ENCODE measurements around the gene RIPOR2. TPM values are rescaled to one million over a fixed set of nuclear protein-coding genes. Genes with fewer than 3 reads are reported as not detected.

RIPOR2 gene
- total RNA-seq, 1 experiment from 2014 or later = 5.0 TPM

DNA sequence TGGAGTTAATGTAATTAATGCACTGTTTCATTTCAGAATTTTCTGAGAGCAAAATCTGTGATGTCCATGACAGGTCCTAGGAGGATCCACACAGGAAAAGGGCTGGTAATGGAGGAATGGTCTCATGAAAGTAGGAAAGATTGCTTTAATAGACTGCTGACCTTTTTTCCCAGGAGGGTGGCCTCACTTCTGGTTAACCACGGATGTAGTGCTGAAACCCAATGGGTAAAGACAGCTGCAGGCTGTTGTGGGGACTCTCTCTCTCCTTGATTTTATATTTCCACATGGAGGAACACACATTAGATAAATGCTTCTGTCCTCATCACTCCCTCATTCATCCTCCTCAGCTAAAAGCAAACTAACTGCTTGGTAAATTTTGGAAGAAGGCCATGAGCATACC is 23.6 kb upstream of the RIPOR2 start:
- Histone ChIP-seq H2AK5ac (ENCODE audit: insufficient read length, low read length) (no peak overlapping the region), H2BK12ac (ENCODE audit: insufficient read length, low read depth, low read length) (no peak overlapping the region), H3K18ac (ENCODE audit: insufficient read length, low read depth, low read length) (no peak overlapping the region), H2BK120ac (ENCODE audit: low read depth, low read length, poor library complexity, severe bottlenecking) (no peak overlapping the region), H3K27ac (ENCODE audit: insufficient read length, low read depth, low read length) (no peak overlapping the region), H3T11ph (ENCODE audit: low read length) (no peak overlapping the region), H3K79me1 (ENCODE audit: insufficient read depth, low read depth, low read length, poor library complexity, severe bottlenecking) (no peaks in the 10 kb centered on the region), H3K4ac (ENCODE audit: low read depth, low read length) (no peak overlapping the region), H4K91ac (ENCODE audit: insufficient read length, low read depth, low read length) (no peak overlapping the region), H3K23ac (ENCODE audit: insufficient read length, low read depth, low read length) (no peak overlapping the region), H3K9ac (ENCODE audit: extremely low read depth, insufficient read length, low read length) (no peak overlapping the region), H3K14ac (ENCODE audit: insufficient read depth, low read length) (no peak overlapping the region), H4K20me1 (ENCODE audit: control insufficient read depth, insufficient read depth, insufficient read length) (no peaks in the 10 kb centered on the region), H3K27me3 (ENCODE audit: insufficient read depth, low read length) (no peaks in the 10 kb centered on the region), H3K79me2 (ENCODE audit: insufficient read depth, low read length) (no peaks in the 10 kb centered on the region), H2BK20ac (ENCODE audit: low read depth, low read length, poor library complexity, severe bottlenecking) (no peak overlapping the region), H3K4me1 (ENCODE audit: insufficient read depth, low read length) (no peaks in the 10 kb centered on the region), H2BK5ac (ENCODE audit: insufficient read length, low read length) (no peak overlapping the region), H2BK15ac (ENCODE audit: low read depth, low read length) (no peak overlapping the region), H4K8ac (replicated peaks; ENCODE audit: insufficient read length, low read depth, low read length) (no peak overlapping the region), H3K23me2 (ENCODE audit: insufficient read length, low read depth, low read length, poor library complexity, severe bottlenecking) (no peaks in the 10 kb centered on the region), H2AFZ (ENCODE audit: low read length) (no peak overlapping the region), H3K9me3 (ENCODE audit: control insufficient read depth, low read depth, low read length) (no peaks in the 10 kb centered on the region), H3K56ac (ENCODE audit: insufficient read length, low read depth, low read length) (no peak overlapping the region), H3K4me2 (ENCODE audit: insufficient read depth, insufficient read length, low read length) (no peak overlapping the region), H4K5ac (ENCODE audit: insufficient read length, low read depth, low read length) (no peak overlapping the region)
- no peak for DNase-seq
- Mint-ChIP-seq H3K27ac (no peak overlapping the region; a peak in 2 of 7 replicates), H3K36me3 (ENCODE audit: insufficient read depth in 1 of 3, low read depth in 3 of 3) (peaks cover 0 to 12% (median 4%) of the 10 kb centered on the region in 3 experiments; a peak in 3 of 7 replicates), H3K4me3 (no peak overlapping the region), H3K4me1 (peaks cover 0 to 7% of the 10 kb centered on the region in 2 experiments; a peak in 2 of 4 replicates), H3K9me3 (peaks cover 0 to 5% of the 10 kb centered on the region in 2 experiments; a peak in 2 of 5 replicates), H3K27me3 (ENCODE audit: low read depth) (no peaks in the 10 kb centered on the region)
- WGBS (ENCODE audit: extremely low coverage, insufficient read length, low lambda C conversion rate) = no CpG with 5 or more reads among the region's 1 CpG
- TF ChIP-seq, protein P1, sequence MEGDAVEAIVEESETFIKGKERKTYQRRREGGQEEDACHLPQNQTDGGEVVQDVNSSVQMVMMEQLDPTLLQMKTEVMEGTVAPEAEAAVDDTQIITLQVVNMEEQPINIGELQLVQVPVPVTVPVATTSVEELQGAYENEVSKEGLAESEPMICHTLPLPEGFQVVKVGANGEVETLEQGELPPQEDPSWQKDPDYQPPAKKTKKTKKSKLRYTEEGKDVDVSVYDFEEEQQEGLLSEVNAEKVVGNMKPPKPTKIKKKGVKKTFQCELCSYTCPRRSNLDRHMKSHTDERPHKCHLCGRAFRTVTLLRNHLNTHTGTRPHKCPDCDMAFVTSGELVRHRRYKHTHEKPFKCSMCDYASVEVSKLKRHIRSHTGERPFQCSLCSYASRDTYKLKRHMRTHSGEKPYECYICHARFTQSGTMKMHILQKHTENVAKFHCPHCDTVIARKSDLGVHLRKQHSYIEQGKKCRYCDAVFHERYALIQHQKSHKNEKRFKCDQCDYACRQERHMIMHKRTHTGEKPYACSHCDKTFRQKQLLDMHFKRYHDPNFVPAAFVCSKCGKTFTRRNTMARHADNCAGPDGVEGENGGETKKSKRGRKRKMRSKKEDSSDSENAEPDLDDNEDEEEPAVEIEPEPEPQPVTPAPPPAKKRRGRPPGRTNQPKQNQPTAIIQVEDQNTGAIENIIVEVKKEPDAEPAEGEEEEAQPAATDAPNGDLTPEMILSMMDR (conservative IDR thresholded peaks at IDR 0.05) = no peak

Data from H9 (cell line).